GM10266 (cell line): ENCODE results near the gene LARGE1.

ENCODE experiments used
- DNase-seq: peaks from one replicate; pipeline ENCODE4 v3.0.0; 2012; ENCODE audit errors: extremely low spot score
- TF ChIP-seq, protein P1 (sequence below): IDR thresholded peaks from 2 replicates; pipeline ENCODE4 v1.5.1; 2012; ENCODE audit warnings: mild to moderate bottlenecking, low read depth; ENCODE audit not compliant: control insufficient read depth, insufficient read depth; ENCODE audit errors: missing control alignments

Gene LARGE1

DNA sequence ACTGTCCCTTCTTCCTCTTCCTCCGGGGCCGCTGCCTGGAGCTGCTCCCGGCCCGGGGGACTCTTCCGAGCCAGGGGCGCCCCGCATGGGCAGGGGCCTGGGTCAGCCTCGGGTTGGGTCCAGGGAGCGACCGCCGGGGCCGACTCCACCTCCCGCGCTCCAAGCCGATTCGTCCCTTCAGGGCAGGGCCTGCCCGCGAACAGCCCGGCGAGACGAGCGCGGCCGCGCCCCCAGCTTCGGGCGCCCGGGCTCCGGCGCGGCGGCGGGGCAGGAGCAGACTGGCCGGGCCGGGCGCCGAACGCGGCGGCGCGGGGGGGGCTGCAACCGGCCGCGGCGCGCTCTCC, at the start of gene LARGE1:
TSS of gene LARGE1 (minus strand) at position 280 of the 344 bp plus-strand sequence.
- TF ChIP-seq, protein P1, sequence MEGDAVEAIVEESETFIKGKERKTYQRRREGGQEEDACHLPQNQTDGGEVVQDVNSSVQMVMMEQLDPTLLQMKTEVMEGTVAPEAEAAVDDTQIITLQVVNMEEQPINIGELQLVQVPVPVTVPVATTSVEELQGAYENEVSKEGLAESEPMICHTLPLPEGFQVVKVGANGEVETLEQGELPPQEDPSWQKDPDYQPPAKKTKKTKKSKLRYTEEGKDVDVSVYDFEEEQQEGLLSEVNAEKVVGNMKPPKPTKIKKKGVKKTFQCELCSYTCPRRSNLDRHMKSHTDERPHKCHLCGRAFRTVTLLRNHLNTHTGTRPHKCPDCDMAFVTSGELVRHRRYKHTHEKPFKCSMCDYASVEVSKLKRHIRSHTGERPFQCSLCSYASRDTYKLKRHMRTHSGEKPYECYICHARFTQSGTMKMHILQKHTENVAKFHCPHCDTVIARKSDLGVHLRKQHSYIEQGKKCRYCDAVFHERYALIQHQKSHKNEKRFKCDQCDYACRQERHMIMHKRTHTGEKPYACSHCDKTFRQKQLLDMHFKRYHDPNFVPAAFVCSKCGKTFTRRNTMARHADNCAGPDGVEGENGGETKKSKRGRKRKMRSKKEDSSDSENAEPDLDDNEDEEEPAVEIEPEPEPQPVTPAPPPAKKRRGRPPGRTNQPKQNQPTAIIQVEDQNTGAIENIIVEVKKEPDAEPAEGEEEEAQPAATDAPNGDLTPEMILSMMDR, result no peak
- peak; percentile 38 for DNase-seq

GRCh38 chr22:33969045-33969444, 48.8 kb upstream of the LARGE1 start:
- TF ChIP-seq, protein P1, result no peak
- no peak for DNase-seq

DNA sequence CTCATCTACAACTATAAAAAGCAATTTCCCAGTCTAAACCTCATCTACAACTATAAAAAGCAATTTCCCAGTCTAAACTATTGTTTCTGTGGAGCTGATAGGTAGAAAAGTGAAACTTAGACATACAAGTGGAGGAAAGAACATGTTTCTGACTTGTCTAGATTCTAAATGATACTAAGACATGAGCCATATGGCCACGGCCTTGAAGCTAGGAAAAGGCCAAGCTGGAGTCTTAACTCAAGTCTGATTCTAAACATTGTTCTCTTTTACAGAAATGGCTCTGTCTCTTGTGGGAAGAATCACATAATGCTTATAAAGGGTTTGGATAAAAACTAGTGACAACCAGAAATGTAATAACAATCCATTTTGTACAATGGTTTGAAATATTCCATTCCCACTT, 43.8 kb upstream of the LARGE1 start:
- TF ChIP-seq, protein P1, result no peak
- no peak for DNase-seq

DNA sequence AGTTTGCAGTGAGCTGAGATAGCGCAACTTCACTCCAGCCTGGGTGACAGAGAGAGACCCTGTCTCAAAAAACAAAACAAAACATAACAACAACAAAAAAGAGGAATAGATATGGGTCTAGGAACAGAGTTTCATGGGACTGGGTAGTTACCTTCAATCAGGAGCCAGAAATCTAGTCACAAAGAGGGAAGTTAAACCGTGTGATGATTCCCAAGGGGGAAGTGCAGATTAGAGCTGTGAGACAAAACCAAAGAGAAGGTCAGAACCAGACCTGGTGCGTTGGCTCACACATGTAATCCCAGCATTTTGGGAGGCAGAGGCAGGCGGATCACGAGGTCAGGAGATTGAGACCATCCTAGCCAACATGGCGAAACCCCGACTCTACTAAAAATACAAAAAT, 42.1 kb upstream of the LARGE1 start:
- TF ChIP-seq, protein P1, result no peak
- no peak for DNase-seq

DNA sequence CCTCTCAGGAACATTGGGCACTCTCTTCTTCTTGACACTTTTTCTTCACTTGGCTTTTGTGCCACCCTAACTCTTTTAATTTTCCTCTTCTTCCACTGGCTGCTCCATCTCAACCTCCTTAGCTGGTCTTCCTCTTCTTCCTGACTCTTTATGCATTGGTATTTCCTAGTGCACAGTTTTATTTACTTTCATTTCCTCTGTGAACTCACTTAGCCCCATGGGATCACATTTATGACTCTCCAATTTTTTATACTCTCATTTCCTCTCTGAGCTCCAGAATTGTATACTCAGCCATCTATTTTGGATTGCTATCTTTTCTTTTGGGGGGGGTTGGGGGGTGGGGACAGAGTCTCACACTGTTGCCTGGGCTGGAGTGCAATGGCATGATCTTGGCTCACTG, 38.5 kb upstream of the LARGE1 start:
- TF ChIP-seq, protein P1, result no peak
- DNase-seq, result no peak

- TF ChIP-seq, protein P1, result no peak
- DNase-seq, result no peak
Observed at GRCh38 chr22:33957086-33957485, 36.8 kb upstream of the LARGE1 start.

DNA sequence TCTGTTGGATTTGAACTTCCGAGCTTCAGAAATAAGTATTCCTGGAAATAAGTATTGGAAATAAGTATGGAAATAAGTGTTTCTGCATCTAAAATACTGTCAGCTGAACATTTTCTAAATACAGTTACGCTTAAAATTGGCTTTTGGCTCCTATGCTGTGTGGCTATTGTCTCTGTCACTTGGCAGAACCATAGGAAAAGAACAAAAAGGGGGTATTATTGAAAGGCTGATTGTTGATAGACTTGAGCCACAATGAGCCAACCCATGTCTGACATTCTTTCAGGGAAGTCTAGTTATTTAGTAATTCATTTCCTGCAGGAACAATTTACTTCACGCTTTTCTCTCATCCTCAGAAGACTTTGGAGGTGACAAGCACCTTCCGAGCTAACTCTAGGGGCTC, 32.5 kb upstream of the LARGE1 start:
- DNase-seq, result no peak
- TF ChIP-seq, protein P1, result no peak
